Esophagus mucosa (tissue), 1 donor: ENCODE results near the gene USF2. TPM values are rescaled to one million over a fixed set of nuclear protein-coding genes. Genes with fewer than 3 reads are reported as not detected.

Source experiments
- ATAC-seq: fragments of 200-7000 bp; cut with Tn5 transposase; one replicate; pipeline ENCODE4 v1.9.1; 2020
- total RNA-seq: library from RNA; stranded (reverse); gene quantifications from one replicate; pipeline ENCODE4 v1.2.4, GENCODE V29; 2023
- donor health status: DM: yes; HTN: yes; CAD: no.

Gene USF2
- total RNA-seq, 1 donor from 2014 or later, result 72.3 TPM

- no peak for ATAC-seq
Observed at GRCh38 chr19:35265900-35266519, 2.8 kb upstream of the USF2 start.

- peak; percentile 3 for ATAC-seq
Observed at GRCh38 chr19:35266520-35267352, 2.0 kb upstream of the USF2 start.

GRCh38 chr19:35267353-35267817 is 1.4 kb upstream of the USF2 start:
- ATAC-seq, result peak; percentile 13

DNA sequence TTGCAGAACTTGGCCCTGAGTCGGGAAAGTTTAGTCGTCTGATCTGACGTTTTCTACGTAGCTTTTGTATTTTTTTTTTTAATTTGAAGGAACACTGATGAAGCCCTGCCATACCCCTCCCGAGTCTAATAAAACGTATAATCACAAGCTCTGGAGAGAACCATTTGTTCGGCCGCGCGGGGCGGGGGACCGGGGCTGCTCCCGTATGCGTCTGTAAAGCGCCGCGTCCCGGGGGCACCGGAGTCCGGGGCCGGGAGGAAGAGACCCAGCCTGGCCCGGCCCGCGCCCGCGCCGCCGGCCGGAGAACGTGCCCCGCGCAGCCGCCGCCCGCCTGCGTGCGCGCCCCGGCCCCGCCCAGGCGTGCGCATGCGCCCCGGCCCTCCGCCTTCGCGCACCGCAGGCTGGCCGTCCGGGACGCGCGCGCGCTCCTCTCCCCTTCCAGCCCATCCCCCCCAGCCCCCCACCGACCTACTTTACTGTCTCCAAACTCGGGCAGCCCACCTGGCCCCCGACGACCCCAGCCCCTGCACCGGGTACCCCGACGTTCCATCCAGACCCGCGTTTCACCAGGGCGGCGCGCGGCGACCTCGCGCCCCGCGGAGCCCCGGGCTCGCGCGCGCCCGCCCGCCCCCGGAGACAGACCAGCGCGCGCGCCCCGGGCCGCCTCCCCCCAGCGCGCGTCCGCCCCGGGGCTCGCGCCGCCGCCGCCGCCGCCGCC is 785 bp upstream of the USF2 start:
- peak; percentile 66 for ATAC-seq

DNA sequence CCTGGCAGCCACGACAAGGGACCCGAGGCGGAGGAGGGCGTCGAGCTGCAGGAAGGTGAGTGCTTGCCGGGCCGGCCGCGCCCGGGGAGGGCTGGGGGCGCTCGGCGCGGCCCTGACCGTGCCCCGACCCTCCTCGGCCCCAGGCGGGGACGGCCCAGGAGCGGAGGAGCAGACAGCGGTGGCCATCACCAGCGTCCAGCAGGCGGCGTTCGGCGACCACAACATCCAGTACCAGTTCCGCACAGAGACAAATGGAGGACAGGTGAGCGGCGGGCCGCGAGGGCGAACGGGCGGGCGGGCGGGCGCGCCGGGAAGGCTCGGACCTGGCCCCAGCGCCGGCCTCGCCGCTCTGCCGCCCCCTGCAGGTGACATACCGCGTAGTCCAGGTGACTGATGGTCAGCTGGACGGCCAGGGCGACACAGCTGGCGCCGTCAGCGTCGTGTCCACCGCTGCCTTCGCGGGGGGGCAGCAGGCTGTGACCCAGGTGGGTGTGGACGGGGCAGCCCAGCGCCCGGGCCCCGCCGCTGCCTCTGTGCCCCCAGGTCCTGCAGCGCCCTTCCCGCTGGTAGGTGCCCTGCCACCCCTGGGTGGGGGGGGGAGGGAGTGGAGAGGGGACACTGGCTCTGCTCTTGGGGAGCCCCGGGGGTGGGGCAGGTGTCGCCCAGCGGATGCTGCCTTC is 816 bp downstream of the USF2 start:
- peak; percentile 51 for ATAC-seq

GRCh38 chr19:35270381-35270811 is 1.6 kb downstream of the USF2 start:
- ATAC-seq, result no peak

- no peak for ATAC-seq
Observed at GRCh38 chr19:35271546-35271945, 2.8 kb downstream of the USF2 start.

DNA sequence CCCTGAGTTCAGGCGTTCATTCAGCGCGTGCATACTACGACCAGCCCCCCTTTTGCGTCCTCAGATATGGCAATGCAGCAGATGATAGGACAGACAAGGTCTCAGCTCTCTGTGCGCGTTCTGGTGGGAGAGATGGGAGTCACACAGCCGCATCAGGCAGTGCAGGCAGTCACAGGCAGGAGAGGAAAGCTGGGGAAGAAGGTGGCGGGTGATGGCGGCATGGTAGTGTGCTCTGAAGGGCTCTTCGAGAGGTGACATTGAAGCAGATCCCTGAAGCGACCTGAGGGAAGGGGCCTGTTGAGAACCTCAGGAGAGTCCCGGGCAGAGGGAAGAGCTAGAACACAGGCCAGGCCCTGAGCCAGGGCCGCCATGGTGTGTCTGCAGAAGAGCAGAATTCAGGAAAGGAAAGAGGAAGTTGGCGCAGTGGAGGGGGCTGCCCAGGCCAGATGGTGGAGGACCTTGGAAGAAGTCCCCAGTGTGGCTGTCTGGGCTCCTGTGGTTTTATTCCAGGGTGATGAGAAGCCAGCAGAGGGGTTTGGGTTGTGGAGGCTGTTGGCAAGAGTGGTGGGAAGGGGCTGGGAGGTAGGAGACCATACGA is 3.5 kb downstream of the USF2 start:
- ATAC-seq, result no peak

- ATAC-seq, result no peak
Observed at GRCh38 chr19:35272954-35273649, 4.3 kb downstream of the USF2 start.

GRCh38 chr19:35273686-35274259 is 5.0 kb downstream of the USF2 start:
- no peak for ATAC-seq

GRCh38 chr19:35274323-35274722 is 5.6 kb downstream of the USF2 start:
- ATAC-seq, result no peak

GRCh38 chr19:35276706-35277281 is 8.0 kb downstream of the USF2 start:
- no peak for ATAC-seq

DNA sequence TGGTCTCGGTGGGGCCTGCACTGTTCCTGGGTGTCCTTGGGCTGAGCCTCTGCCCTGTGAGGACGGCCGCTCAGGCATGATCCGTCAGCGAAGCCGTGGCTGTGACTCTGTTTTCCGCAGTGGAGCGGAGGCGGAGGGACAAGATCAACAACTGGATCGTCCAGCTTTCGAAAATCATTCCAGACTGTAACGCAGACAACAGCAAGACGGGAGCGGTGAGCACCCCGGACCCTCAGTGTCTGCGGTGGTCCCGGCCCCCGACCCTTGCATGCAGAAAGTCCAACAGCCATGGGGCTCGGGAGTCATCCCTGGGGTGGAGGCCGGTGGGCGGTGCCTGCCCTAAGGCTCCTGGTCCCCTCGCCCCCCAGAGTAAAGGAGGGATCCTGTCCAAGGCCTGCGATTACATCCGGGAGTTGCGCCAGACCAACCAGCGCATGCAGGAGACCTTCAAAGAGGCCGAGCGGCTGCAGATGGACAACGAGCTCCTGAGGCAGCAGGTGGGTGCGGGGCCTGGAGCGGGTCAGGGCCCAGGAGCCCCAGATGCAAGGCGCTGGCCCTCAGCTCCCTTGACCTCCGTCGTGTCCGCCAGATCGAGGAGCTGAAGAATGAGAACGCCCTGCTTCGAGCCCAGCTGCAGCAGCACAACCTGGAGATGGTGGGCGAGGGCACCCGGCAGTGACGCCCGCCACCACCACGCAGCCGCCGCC is 10.0 kb downstream of the USF2 start:
- no peak for ATAC-seq

- ATAC-seq, result no peak
Observed at GRCh38 chr19:35279374-35279773, 10.6 kb downstream of the USF2 start.

GRCh38 chr19:35279985-35280821 is 11.4 kb downstream of the USF2 start:
- peak; percentile 4 for ATAC-seq

DNA sequence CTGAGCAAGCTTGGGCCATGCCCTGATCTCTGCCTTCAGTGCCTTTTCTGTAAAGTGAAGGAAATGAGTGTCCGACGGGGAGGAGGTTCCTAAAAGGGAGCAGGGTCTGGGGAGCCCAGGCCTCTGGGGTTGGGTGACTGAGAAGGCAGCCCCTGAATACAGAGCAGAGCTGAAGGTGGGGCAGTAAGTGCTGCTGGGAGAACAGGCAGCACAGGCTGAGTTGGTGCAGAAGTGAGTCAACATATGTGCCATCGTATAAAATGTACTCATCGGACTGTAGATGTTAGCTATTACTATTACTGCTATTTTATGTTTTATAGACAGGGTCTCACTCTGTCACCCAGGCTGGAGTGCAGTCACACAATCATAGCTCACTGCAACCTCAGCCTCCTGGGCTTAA is 12.5 kb downstream of the USF2 start:
- peak; percentile 73 for ATAC-seq

DNA sequence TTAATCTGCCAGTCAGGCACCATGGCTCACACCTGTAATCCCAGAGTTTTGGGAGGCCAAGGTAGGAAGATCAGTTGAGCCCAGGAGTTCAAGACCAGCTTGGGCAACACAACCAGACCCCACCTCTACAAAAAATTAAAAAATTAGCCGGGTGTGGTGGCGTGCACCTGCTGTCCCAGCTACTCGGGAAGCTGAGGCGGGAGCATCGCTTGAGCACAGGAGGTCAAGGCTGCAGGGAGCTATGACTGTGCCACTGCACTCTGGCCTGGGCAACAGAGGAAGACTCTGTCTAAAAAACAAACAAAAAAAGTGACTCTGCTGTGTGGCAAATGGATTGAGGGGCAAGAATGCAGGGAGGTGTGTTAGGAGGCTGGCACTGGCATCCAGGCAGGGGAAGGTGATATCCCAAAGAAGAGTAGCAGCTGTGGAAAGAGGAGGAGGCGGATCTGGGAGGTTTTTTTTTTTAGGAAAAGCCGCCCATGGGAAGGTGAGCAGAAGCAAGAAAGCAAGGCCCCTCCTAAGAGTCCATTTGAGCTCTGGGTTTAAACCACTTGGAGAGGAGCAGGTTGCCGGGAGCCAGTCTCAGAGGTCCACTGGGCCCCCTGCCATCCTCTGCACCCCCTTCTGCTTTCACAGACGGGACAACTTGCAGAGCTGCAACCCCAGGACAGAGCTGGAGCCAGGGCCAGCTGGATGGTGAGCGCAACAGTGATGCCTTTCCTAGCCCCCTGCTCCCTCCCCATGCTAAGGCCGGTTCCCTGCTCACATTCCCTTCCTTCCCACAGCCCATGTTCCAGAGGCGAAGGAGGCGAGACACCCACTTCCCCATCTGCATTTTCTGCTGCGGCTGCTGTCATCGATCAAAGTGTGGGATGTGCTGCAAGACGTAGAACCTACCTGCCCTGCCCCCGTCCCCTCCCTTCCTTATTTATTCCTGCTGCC is 15.7 kb downstream of the USF2 start:
- ATAC-seq, result no peak

- ATAC-seq, result no peak
Observed at GRCh38 chr19:35285095-35285449, 16.3 kb downstream of the USF2 start.
